Activated T-cell treated with anti-CD3 and anti-CD28 coated beads, Interleukin-2, amount 50 U/mL, for 4 hours (primary cell): ENCODE measurements around the gene YBEY. TPM values are rescaled to one million over a fixed set of nuclear protein-coding genes. Genes with fewer than 3 reads are reported as not detected.
"Not testable (repeated sequence)": the region's sequence is repeated elsewhere in the genome, so short reads cannot be mapped to it uniquely, and the experiment has no call there.

Source experiments
- ATAC-seq, 2 donors: fragments of 200-7000 bp; cut with Tn5 transposase; one replicate each; pipeline ENCODE4 v1.10.0; 2021
- DNase-seq: peaks from one replicate; pipeline ENCODE4 v3.0.0-alpha.2; 2020
- H3K27me3 Mint-ChIP-seq: one replicate; pipeline ENCODE4 v1.8.0; 2021; ENCODE audit warnings: low read depth, mixed read lengths
- H3K36me3 Mint-ChIP-seq: one replicate; pipeline ENCODE4 v1.8.0; 2022; ENCODE audit warnings: mixed read lengths; ENCODE audit not compliant: insufficient read depth
- H3K4me1 Mint-ChIP-seq: one replicate; pipeline ENCODE4 v1.8.0; 2021; ENCODE audit warnings: low read depth, mixed read lengths
- H3K4me3 Mint-ChIP-seq: one replicate; pipeline ENCODE4 v1.8.0; 2021; ENCODE audit warnings: mild to moderate bottlenecking, moderate library complexity, mixed read lengths
- H3K9me3 Mint-ChIP-seq: one replicate; pipeline ENCODE4 v1.8.0; 2021; ENCODE audit warnings: mixed read lengths
- total RNA-seq, 3 donors: library from RNA; stranded (reverse); gene quantifications; one replicate each; pipeline ENCODE4 v1.2.1, GENCODE V29; 2021

Gene YBEY
- total RNA-seq, 3 donors from 2014 or later = 20.5 to 21.8 (median 20.9) TPM

- Mint-ChIP-seq H3K27me3 (no peaks in the 10 kb centered on the region), H3K4me3 (no peak overlapping the region), H3K4me1 (no peaks in the 10 kb centered on the region), H3K9me3 (no peaks in the 10 kb centered on the region), H3K36me3 (peaks cover 7% of the 10 kb centered on the region)
- DNase-seq (no peak), ATAC-seq (no peak)
These were observed 18.3 kb downstream of the YBEY start for GRCh38 chr21:46304437-46304836.

GRCh38 chr21:46304955-46305354, 18.8 kb downstream of the YBEY start:
- Mint-ChIP-seq H3K27me3 (no peaks in the 10 kb centered on the region), H3K4me3 (no peak overlapping the region), H3K4me1 (no peaks in the 10 kb centered on the region), H3K9me3 (no peaks in the 10 kb centered on the region), H3K36me3 (peaks cover 7% of the 10 kb centered on the region)
- DNase-seq (no peak), ATAC-seq (peak in 1 of 2 donors; percentile 23)

GRCh38 chr21:46307625-46308024, 21.5 kb downstream of the YBEY start:
- Mint-ChIP-seq H3K9me3 (no peaks in the 10 kb centered on the region), H3K36me3 (peaks cover 7% of the 10 kb centered on the region), H3K27me3 (no peaks in the 10 kb centered on the region), H3K4me1 (no peaks in the 10 kb centered on the region), H3K4me3 (no peak overlapping the region)
- ATAC-seq (no peak), DNase-seq (no peak)

GRCh38 chr21:46308431-46308830, 22.3 kb downstream of the YBEY start:
- no peak for ATAC-seq
- no peak overlapping the region for H3K4me3 Mint-ChIP-seq
- no peaks in the 10 kb centered on the region for H3K27me3 Mint-ChIP-seq
- H3K9me3 Mint-ChIP-seq = no peaks in the 10 kb centered on the region
- DNase-seq = no peak
- peaks cover 7% of the 10 kb centered on the region for H3K36me3 Mint-ChIP-seq
- H3K4me1 Mint-ChIP-seq = no peaks in the 10 kb centered on the region

- not testable (repeated sequence) for DNase-seq, H3K36me3 Mint-ChIP-seq, H3K4me3 Mint-ChIP-seq, H3K4me1 Mint-ChIP-seq, H3K27me3 Mint-ChIP-seq, ATAC-seq, H3K9me3 Mint-ChIP-seq
These were observed 24.1 kb downstream of the YBEY start for GRCh38 chr21:46310260-46310659.

GRCh38 chr21:46311568-46311967, 25.4 kb downstream of the YBEY start:
- Mint-ChIP-seq H3K9me3 (no peaks in the 10 kb centered on the region), H3K27me3 (no peaks in the 10 kb centered on the region), H3K4me3 (no peak overlapping the region), H3K36me3 (peaks cover 3% of the 10 kb centered on the region), H3K4me1 (no peaks in the 10 kb centered on the region)
- ATAC-seq (no peak), DNase-seq (no peak)

- ATAC-seq = no peak
- H3K4me3 Mint-ChIP-seq = no peak overlapping the region
- DNase-seq = no peak
- H3K4me1 Mint-ChIP-seq = no peaks in the 10 kb centered on the region
- H3K36me3 Mint-ChIP-seq = no peaks in the 10 kb centered on the region
- no peaks in the 10 kb centered on the region for H3K9me3 Mint-ChIP-seq
- no peaks in the 10 kb centered on the region for H3K27me3 Mint-ChIP-seq
These were observed 26.8 kb downstream of the YBEY start for GRCh38 chr21:46312949-46313348.

GRCh38 chr21:46314441-46315020, 28.4 kb downstream of the YBEY start:
- H3K4me1 Mint-ChIP-seq = no peaks in the 10 kb centered on the region
- H3K4me3 Mint-ChIP-seq = no peak overlapping the region
- no peak for ATAC-seq
- no peak for DNase-seq
- H3K36me3 Mint-ChIP-seq = no peaks in the 10 kb centered on the region
- no peaks in the 10 kb centered on the region for H3K27me3 Mint-ChIP-seq
- H3K9me3 Mint-ChIP-seq = no peaks in the 10 kb centered on the region

GRCh38 chr21:46316708-46317324, 30.7 kb downstream of the YBEY start:
- DNase-seq = no peak
- no peaks in the 10 kb centered on the region for H3K9me3 Mint-ChIP-seq
- no peak overlapping the region for H3K4me3 Mint-ChIP-seq
- H3K27me3 Mint-ChIP-seq = no peaks in the 10 kb centered on the region
- ATAC-seq = no peak
- peaks cover 9% of the 10 kb centered on the region for H3K4me1 Mint-ChIP-seq
- no peaks in the 10 kb centered on the region for H3K36me3 Mint-ChIP-seq

GRCh38 chr21:46317710-46318463, 31.7 kb downstream of the YBEY start:
- ATAC-seq = no peak
- Mint-ChIP-seq H3K4me3 (no peak overlapping the region), H3K4me1 (peaks cover 20% of the 10 kb centered on the region), H3K36me3 (no peaks in the 10 kb centered on the region), H3K27me3 (no peaks in the 10 kb centered on the region), H3K9me3 (no peaks in the 10 kb centered on the region)
- no peak for DNase-seq

- Mint-ChIP-seq H3K27me3 (no peaks in the 10 kb centered on the region), H3K4me1 (peaks cover 24% of the 10 kb centered on the region)
These were observed 32.3 kb downstream of the YBEY start for GRCh38 chr21:46318464-46318845.

GRCh38 chr21:46319186-46319585, 33.0 kb downstream of the YBEY start:
- Mint-ChIP-seq H3K9me3 (no peaks in the 10 kb centered on the region), H3K4me3 (no peak overlapping the region), H3K36me3 (no peaks in the 10 kb centered on the region)

More at GRCh38 chr21:46318464-46318845, 32.3 kb downstream of the YBEY start:
- no peaks in the 10 kb centered on the region for H3K9me3 Mint-ChIP-seq
- H3K4me3 Mint-ChIP-seq = no peak overlapping the region
- ATAC-seq (no peak), DNase-seq (no peak)
- H3K36me3 Mint-ChIP-seq = no peaks in the 10 kb centered on the region

GRCh38 chr21:46320331-46320801, 34.2 kb downstream of the YBEY start:
- Mint-ChIP-seq H3K36me3 (no peaks in the 10 kb centered on the region), H3K4me3 (no peak overlapping the region), H3K9me3 (no peaks in the 10 kb centered on the region), H3K27me3 (no peaks in the 10 kb centered on the region), H3K4me1 (peaks cover 25% of the 10 kb centered on the region)
- DNase-seq (no peak), ATAC-seq (no peak)

More at GRCh38 chr21:46319186-46319585, 33.0 kb downstream of the YBEY start:
- Mint-ChIP-seq H3K27me3 (no peaks in the 10 kb centered on the region), H3K4me1 (peaks cover 24% of the 10 kb centered on the region)
- no peak for DNase-seq
- no peak for ATAC-seq

- DNase-seq (no peak), ATAC-seq (no peak)
- H3K27me3 Mint-ChIP-seq = no peaks in the 10 kb centered on the region
- peaks cover 2% of the 10 kb centered on the region for H3K36me3 Mint-ChIP-seq
- peaks cover 35% of the 10 kb centered on the region for H3K4me1 Mint-ChIP-seq
- peak overlapping the region; percentile 92 for H3K4me3 Mint-ChIP-seq
- no peaks in the 10 kb centered on the region for H3K9me3 Mint-ChIP-seq
These were observed 36.4 kb downstream of the YBEY start for GRCh38 chr21:46322351-46323226.
